Adrenal gland (tissue), 12 donors: ENCODE data around the gene MAPK4. TPM values are rescaled to one million over a fixed set of nuclear protein-coding genes. Genes with fewer than 3 reads are reported as not detected.

Experiments
- DNase-seq, 7 donors: peaks; one replicate each; pipeline ENCODE4 v3.0.0-alpha.2; 2019 to 2020
- H3K27ac ChIP-seq, 5 donors: fragments of 200-600 bp; sonication (generic) in 4 of 5; 1 replicate in 3 of 5; 2 replicates in 2 of 5; pipeline versions ENCODE4 v1.5.1 to v1.8.0; 2016 to 2020; ENCODE audit warnings: mild to moderate bottlenecking in 1 of 5
- H3K27me3 ChIP-seq: fragments of 200-600 bp; 2 replicates; pipeline ENCODE4 v1.8.0; 2021
- H3K36me3 ChIP-seq, 2 donors: fragments of 200-600 bp; replicated peaks in 1 of 2; 1 replicate in 1 of 2; 2 replicates in 1 of 2; pipeline versions ENCODE4 v1.5.1 to v1.8.0; 2018 to 2022
- H3K4me1 ChIP-seq, 2 donors: fragments of 200-600 bp; replicated peaks in 1 of 2; 1 replicate in 1 of 2; 2 replicates in 1 of 2; pipeline versions ENCODE4 v1.5.1 to v1.8.0; 2018 to 2021
- H3K4me3 ChIP-seq, 4 donors: fragments of 200-600 bp; sonication (generic) in 3 of 4; one replicate each; pipeline ENCODE4 v1.5.1; 2016 to 2018
- H3K9me3 ChIP-seq, 3 donors: fragments of 200-600 bp; sonication (generic) in 1 of 3; replicated peaks in 1 of 3; 1 replicate in 2 of 3; 2 replicates in 1 of 3; pipeline versions ENCODE4 v1.5.1 to v1.8.0; 2016 to 2021
- CTCF ChIP-seq, 6 experiments: fragments of 450-650 bp in 4 of 6; fragments of 200-600 bp in 2 of 6; sonication (generic) in 1 of 6; IDR thresholded peaks; 1 replicate in 5 of 6; 2 replicates in 1 of 6; pipeline versions ENCODE4 v1.5.1 to v1.8.0; 2016 to 2021; ENCODE audit warnings: antibody characterized with exemption in 6 of 6, mild to moderate bottlenecking in 2 of 6, moderate library complexity in 1 of 6
- POLR2A ChIP-seq, 2 donors: fragments of 450-650 bp; IDR thresholded peaks; one replicate each; pipeline ENCODE4 v1.6.1; 2017; ENCODE audit warnings: antibody characterized with exemption in 2 of 2, mild to moderate bottlenecking in 2 of 2, moderate library complexity in 1 of 2
- WGBS, 4 donors: extraction: QIAGEN DNeasy Blood & Tissue Kit in 2 of 4; methylation state at CpG; one replicate each; pipeline versions ENCODE4 v1.1.5 to v1.1.7; 2013 to 2017; 5-methylcytosine and 5-hydroxymethylcytosine counted together
- intact Hi-C, 2 donors: fragments of 100-400 bp; cut with DNase I; formaldehyde crosslinking; loops; one replicate each; pipeline versions ENCODE4 v1.14.1 to v1.15.0; 2022 to 2023
- polyA plus RNA-seq, 3 donors: library from polyadenylated mRNA; stranded (reverse); fragments of 200-250 nt in 2 of 3; fragments of 350-450 nt in 1 of 3; fragmentation: Illumina TruSeq in 1 of 3; extraction: RNeasy Lipid Tissue Mini Kit (QIAGEN cat#74804) in 1 of 3; gene quantifications; one replicate each; pipeline ENCODE4 v1.2.3, GENCODE V29; 2013 to 2014
- total RNA-seq, 9 donors: library from RNA; depleted of rRNA in 4 of 9; stranded (reverse); fragments of >200 nt in 4 of 9; fragments of 120-200 nt in 1 of 9; fragmentation: NEBNext Ultra II Directional in 1 of 9; extraction: Animal tissue kit (Norgen Biotek cat#: 25700) in 1 of 9; gene quantifications; one replicate each; pipeline versions ENCODE4 v1.1.0 to v1.2.4, GENCODE V29; 2013 to 2023
- donor health status: healthy with polysubstance abuse.
- donor health status: Bipolar disorder and iron deficiency.
- donor health status: DM: yes; HTN: yes; CAD: no.
- donor health status: DM: no; HTN: no; CAD: no.
- donor health status: DM: no; HTN: no; CAD: no.
- donor health status: DM: yes; HTN: yes; CAD: no.

MAPK4 gene
- total and polyA plus RNA-seq, 12 donors = 16.3 to 231 (median 33.9) TPM

DNA sequence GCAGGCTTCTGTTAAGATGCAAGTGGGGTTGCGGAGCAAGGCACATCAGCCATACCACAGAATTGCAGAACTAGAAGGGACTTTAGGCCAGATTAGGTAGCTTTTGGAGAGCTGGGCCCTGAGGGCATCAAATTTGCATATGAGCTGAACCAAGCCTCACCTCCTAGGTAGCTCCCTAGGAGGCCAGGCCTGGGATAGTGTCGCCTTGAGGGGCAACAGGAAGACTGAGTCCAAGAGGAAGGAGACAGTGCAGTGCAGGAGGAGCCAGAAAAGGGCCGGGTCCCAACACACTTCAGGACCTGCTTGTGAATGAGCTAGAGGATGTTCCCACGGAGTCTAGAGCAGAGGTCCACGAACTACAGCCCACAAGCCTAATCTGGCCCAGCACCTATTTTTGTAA is 98.7 kb downstream of the MAPK4 start:
- DNase-seq = no peak
- Histone ChIP-seq H3K27ac (peak overlapping the region in 2 of 5 donors; percentile 35 to 38), H3K27me3 (no peaks in the 10 kb centered on the region), H3K36me3 (no peaks in the 10 kb centered on the region), H3K4me3 (no peak overlapping the region), H3K9me3 (no peaks in the 10 kb centered on the region), H3K4me1 (peaks cover 0 to 7% of the 10 kb centered on the region in 2 donors)
- intact Hi-C loops = no loop called here
- no peak for TF ChIP-seq CTCF (IDR thresholded peaks at IDR 0.05)
- TF ChIP-seq POLR2A (IDR thresholded peaks at IDR 0.05) = no peak
- 93 to 100% (median 96%) methylated on average over 4 to 5 of the region's 5 CpGs for WGBS, 4 donors

GRCh38 chr18:50659091-50660003 is 99.5 kb downstream of the MAPK4 start:
- WGBS, 4 donors = 66 to 83% (median 73%) methylated on average over 13 of the region's 13 CpGs
- no peak overlapping the region for H3K4me3 ChIP-seq
- TF ChIP-seq CTCF (IDR thresholded peaks at IDR 0.05) (peak in 4 of 6 experiments; percentile 16 to 33 (median 27)), POLR2A (IDR thresholded peaks at IDR 0.05) (no peak)
- H3K36me3 ChIP-seq = no peaks in the 10 kb centered on the region
- no peaks in the 10 kb centered on the region for H3K9me3 ChIP-seq
- peak in 6 of 7 donors; percentile 38 to 64 (median 58) for DNase-seq
- H3K27ac ChIP-seq = peak overlapping the region in 2 of 5 donors; percentile 35 to 38
- no peaks in the 10 kb centered on the region for H3K27me3 ChIP-seq
- no peaks in the 10 kb centered on the region for H3K4me1 ChIP-seq
- intact Hi-C loops = no loop called here

DNA sequence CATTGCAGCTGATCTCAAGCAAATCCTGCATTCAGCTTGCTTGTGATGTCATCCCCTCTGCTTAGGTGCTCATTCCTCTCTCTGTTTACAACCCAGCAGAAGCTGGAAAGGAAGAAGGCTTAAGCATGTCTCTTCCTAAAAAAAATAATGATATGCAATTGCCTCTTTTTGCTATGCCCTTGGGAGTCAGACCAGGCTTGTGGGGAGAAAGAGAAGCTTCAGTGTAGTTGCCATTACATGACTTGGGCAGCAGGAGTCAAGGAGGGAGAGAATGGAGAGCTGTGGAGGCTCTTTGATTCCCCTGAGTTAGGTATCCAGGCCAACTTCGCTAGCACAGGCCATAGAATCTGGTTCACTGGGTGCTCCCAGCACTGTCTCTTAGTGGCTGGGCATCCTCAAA is 101.1 kb downstream of the MAPK4 start:
- intact Hi-C loops = no loop called here
- no peaks in the 10 kb centered on the region for H3K9me3 ChIP-seq
- no peak overlapping the region for H3K27ac ChIP-seq
- no peak for TF ChIP-seq POLR2A (IDR thresholded peaks at IDR 0.05)
- no peak for TF ChIP-seq CTCF (IDR thresholded peaks at IDR 0.05)
- 82 to 92% (median 90%) methylated on average over 1 of the region's 1 CpG for WGBS, 4 donors
- no peaks in the 10 kb centered on the region for H3K36me3 ChIP-seq
- H3K27me3 ChIP-seq = no peaks in the 10 kb centered on the region
- DNase-seq = no peak
- no peak overlapping the region for H3K4me3 ChIP-seq
- H3K4me1 ChIP-seq = peaks cover 8 to 10% of the 10 kb centered on the region in 2 donors

DNA sequence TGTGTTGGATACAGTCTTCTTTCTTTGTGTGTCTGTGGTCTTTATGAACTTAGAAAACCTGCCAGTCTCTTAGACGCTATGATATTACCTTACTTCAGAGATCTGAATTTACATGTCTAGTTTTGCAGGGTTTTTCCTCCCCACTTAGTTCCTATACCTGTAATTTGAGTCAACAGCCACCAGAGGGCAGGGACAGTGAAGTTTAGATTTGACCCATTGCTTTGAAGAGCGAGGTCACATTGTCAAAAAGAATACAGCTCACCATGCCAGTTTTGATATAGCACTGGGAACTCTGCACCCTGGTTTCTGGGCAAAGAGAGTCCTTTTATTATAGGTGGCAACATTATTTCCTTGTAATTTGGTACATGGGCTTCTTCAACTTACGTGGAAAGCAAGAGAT is 102.3 kb downstream of the MAPK4 start:
- DNase-seq = peak in 1 of 7 donors; percentile 13
- TF ChIP-seq POLR2A (IDR thresholded peaks at IDR 0.05) = no peak
- TF ChIP-seq CTCF (IDR thresholded peaks at IDR 0.05) = peak in 5 of 6 experiments; percentile 29 to 55 (median 37)
- no peak overlapping the region for H3K4me3 ChIP-seq
- 82 to 90% (median 88%) methylated on average over 3 of the region's 3 CpGs for WGBS, 4 donors
- H3K36me3 ChIP-seq = no peaks in the 10 kb centered on the region
- H3K9me3 ChIP-seq = no peaks in the 10 kb centered on the region
- H3K4me1 ChIP-seq = peaks cover 9 to 12% of the 10 kb centered on the region in 2 donors
- no peak overlapping the region for H3K27ac ChIP-seq
- H3K27me3 ChIP-seq = no peaks in the 10 kb centered on the region
- intact Hi-C loops = no loop called here
